MM.1S (cell line): ENCODE data around the gene ACSM5.
"Not testable (repeated sequence)": the region's sequence is repeated elsewhere in the genome, so short reads cannot be mapped to it uniquely, and the experiment has no call there.

Experiments used
- DNase-seq: peaks from one replicate; pipeline ENCODE4 v3.0.0-alpha.2; 2015
- H2AFZ ChIP-seq: fragments of 300-600 bp; sonication (generic); 2 replicates; pipeline ENCODE4 v1.6.0; 2016; ENCODE audit warnings: antibody characterized with exemption, low read length
- H3F3A ChIP-seq: fragments of 300-600 bp; sonication (generic); 2 replicates; pipeline ENCODE4 v1.6.1; 2016; ENCODE audit warnings: mild to moderate bottlenecking, antibody characterized with exemption, low read length, moderate library complexity, mixed read lengths; ENCODE audit not compliant: insufficient read depth
- H3K27ac ChIP-seq: fragments of 300-600 bp; sonication (generic); 2 replicates; pipeline ENCODE4 v1.5.1; 2016; ENCODE audit warnings: mild to moderate bottlenecking, low read length
- H3K27me3 ChIP-seq: fragments of 300-600 bp; sonication (generic); replicated peaks from 2 replicates; pipeline ENCODE4 v1.6.0; 2016; ENCODE audit warnings: low read length; ENCODE audit not compliant: insufficient read depth
- H3K36me3 ChIP-seq: fragments of 300-600 bp; sonication (generic); replicated peaks from 2 replicates; pipeline ENCODE4 v1.6.1; 2016; ENCODE audit warnings: mild to moderate bottlenecking, low read length, mixed read lengths; ENCODE audit not compliant: insufficient read depth
- H3K4me1 ChIP-seq: fragments of 300-600 bp; sonication (generic); 2 replicates; pipeline ENCODE4 v1.6.1; 2016; ENCODE audit warnings: low read length, mixed read lengths
- H3K4me2 ChIP-seq: fragments of 300-600 bp; sonication (generic); 2 replicates; pipeline ENCODE4 v1.6.0; 2016; ENCODE audit warnings: low read depth, low read length
- H3K4me3 ChIP-seq: fragments of 300-600 bp; sonication (generic); 2 replicates; pipeline ENCODE4 v1.5.1; 2016; ENCODE audit warnings: low read length, mixed read lengths
- H3K79me2 ChIP-seq: fragments of 300-600 bp; sonication (generic); 2 replicates; pipeline ENCODE4 v1.6.1; 2016; ENCODE audit warnings: mixed run types, low read length, mixed read lengths
- H3K9ac ChIP-seq: fragments of 300-600 bp; sonication (generic); 2 replicates; pipeline ENCODE4 v1.6.1; 2016; ENCODE audit warnings: low read length, mixed read lengths
- H3K9me2 ChIP-seq: fragments of 300-600 bp; sonication (generic); replicated peaks from 2 replicates; pipeline ENCODE4 v1.6.1; 2016; ENCODE audit warnings: mild to moderate bottlenecking, low read length, mixed read lengths; ENCODE audit not compliant: insufficient read depth
- H3K9me3 ChIP-seq: fragments of 300-600 bp; sonication (generic); replicated peaks from 2 replicates; pipeline ENCODE4 v1.6.1; 2016; ENCODE audit warnings: mild to moderate bottlenecking, low read length, mixed read lengths; ENCODE audit not compliant: insufficient read depth
- H4K20me1 ChIP-seq: fragments of 300-600 bp; sonication (generic); 2 replicates; pipeline ENCODE4 v1.6.1; 2016; ENCODE audit warnings: mild to moderate bottlenecking, low read length, moderate library complexity, mixed read lengths; ENCODE audit not compliant: insufficient read depth

The ACSM5 gene

DNA sequence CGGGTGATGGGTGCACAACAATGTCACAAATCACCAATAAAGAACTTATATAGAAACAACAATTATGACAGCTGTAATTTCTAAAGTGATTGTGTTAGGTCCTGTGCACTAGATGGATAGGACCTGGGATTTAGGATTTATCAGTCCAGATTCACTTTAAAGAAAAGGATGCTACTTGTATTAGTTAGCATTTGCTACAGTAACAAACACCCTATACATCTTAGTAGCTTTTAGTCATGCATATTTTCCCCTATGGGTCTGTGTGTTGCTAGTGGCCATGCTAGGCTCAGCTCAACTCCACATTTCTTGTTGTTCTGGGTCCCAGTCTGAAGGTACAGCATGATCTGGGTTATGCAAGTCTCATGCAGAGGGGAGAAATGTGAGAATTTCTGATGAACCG lies 49.9 kb downstream of the ACSM5 start:
- H3K79me2 ChIP-seq, H3K9me2 ChIP-seq, H3K9me3 ChIP-seq, H3K36me3 ChIP-seq, H3K4me1 ChIP-seq, H2AFZ ChIP-seq, H3K27me3 ChIP-seq, H4K20me1 ChIP-seq, H3K27ac ChIP-seq, DNase-seq, H3F3A ChIP-seq, H3K4me3 ChIP-seq, H3K9ac ChIP-seq, H3K4me2 ChIP-seq: not testable (repeated sequence)

DNA sequence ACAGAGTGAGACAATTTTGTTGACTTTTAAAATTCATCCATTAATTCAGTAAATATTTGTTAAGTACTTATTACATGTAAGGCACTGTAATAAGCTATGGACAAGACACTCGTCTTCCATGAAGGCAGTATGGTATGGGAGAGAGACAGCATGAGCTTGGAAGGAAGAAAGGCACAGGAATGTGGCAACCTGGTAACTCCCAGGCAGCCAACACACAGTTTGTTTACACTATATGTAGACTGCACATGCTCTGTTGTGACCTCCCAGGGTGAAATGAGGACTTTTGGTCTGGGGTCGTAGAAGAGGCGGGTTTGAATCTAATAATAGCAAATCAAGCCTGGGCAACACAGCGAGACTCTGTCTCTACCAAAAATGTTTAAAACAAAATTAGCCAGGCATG lies 51.0 kb downstream of the ACSM5 start:
- not testable (repeated sequence) for DNase-seq, H3K9me2 ChIP-seq, H3F3A ChIP-seq, H3K79me2 ChIP-seq, H3K4me3 ChIP-seq, H3K9ac ChIP-seq, H4K20me1 ChIP-seq, H3K9me3 ChIP-seq, H3K27ac ChIP-seq, H3K4me1 ChIP-seq, H3K27me3 ChIP-seq, H3K4me2 ChIP-seq, H2AFZ ChIP-seq, H3K36me3 ChIP-seq

DNA sequence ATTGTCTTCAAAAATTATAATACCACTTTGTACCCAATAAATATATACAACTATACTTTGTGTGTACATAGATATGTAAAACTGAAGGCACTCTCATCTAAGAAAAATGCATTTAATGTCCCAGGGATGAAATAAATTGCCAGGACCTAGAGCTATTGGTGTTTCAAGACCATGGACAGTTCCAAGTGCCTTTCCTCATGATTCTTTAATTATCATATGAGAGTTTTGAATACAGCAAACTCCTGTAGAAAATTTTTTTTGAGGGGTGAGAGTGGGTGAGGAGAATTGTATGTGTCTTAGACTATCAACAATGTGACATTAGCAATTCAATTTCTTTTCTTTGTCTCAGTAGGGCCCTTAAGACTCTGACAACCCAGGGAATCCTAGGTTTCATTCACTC lies 59.6 kb downstream of the ACSM5 start:
- not testable (repeated sequence) for H3K27me3 ChIP-seq, H3K9me2 ChIP-seq, H2AFZ ChIP-seq, H3K9ac ChIP-seq, H3K4me1 ChIP-seq, DNase-seq, H3F3A ChIP-seq, H4K20me1 ChIP-seq, H3K36me3 ChIP-seq, H3K4me3 ChIP-seq, H3K4me2 ChIP-seq, H3K79me2 ChIP-seq, H3K27ac ChIP-seq, H3K9me3 ChIP-seq

DNA sequence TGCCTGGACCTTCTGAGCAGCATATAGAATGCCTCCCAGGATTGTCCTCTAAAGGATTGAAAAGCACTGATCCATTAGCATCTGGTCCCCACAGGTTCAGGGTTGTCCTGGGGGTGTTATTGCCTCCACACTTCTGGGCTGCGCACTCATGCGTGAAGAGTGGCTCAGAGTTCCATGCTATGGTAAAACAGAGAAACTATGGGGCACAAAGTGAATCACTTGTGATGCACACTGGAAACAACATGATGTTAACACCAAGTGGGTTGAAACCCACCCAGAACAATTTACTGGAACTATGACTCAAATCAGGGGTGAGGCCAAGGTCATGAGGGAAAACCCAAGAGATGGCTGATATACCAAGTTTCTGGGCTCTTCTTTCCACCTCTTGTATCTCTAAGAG lies 60.6 kb downstream of the ACSM5 start:
- not testable (repeated sequence) for H3F3A ChIP-seq, H3K4me3 ChIP-seq, DNase-seq

DNA sequence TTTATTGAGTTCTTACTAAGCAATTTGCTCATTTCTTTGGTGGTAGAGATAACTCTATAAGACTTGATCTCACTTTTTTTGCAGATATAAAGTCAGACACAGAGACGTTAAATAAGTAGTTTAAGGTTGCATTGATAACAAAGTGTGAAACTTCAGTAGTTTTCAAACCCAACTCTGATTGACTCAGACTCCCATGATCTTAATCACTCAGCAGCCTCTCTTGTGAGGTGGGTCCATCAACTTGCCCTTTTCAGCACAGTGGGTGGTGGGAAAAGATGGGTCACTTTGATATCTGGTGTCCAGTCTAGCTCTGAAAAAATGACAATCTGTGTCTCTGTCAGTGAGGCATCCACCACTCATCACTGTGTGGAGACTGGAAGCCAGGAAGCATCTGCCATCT lies 61.4 kb downstream of the ACSM5 start:
- H3K4me2 ChIP-seq, H3K27ac ChIP-seq, H3K9me3 ChIP-seq, H3K9me2 ChIP-seq, H3K4me1 ChIP-seq, H3K27me3 ChIP-seq, H4K20me1 ChIP-seq, H3K9ac ChIP-seq, H2AFZ ChIP-seq, DNase-seq, H3K4me3 ChIP-seq, H3K36me3 ChIP-seq, H3F3A ChIP-seq, H3K79me2 ChIP-seq: not testable (repeated sequence)

More for the DNA sequence above, 60.6 kb downstream of the ACSM5 start:
- not testable (repeated sequence) for H3K9me2 ChIP-seq, H3K9me3 ChIP-seq, H3K27ac ChIP-seq, H3K4me2 ChIP-seq, H3K79me2 ChIP-seq, H2AFZ ChIP-seq, H3K4me1 ChIP-seq, H3K27me3 ChIP-seq, H4K20me1 ChIP-seq, H3K9ac ChIP-seq, H3K36me3 ChIP-seq

DNA sequence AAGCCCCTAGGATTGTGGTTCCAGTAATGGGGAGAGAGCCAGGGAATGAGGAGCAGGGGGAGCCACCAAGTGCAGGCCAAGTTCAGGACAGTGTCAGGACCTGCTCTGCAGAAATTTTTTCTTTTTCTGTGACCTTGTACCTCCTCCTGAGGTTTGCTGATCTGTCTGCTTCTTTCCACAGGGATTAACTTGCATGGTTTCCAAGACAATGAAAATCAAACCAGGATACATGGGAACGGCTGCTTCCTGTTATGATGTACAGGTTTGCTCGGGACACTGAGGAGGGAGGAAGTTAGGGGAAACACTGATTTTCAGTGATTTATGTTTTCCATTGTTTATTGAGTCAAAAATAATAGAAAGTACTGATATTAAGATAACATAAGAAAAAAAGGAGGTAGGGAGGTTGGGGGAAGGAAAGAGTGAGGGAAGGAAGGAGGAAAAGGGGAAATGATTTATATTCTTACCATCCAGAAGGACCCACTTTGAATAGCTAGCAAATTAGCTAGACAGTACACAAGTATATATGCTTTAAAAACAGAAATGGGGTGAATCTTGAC lies 67.9 kb downstream of the ACSM5 start:
- not testable (repeated sequence) for H3K9me3 ChIP-seq, H3K79me2 ChIP-seq, H3K4me1 ChIP-seq, H3K4me3 ChIP-seq, H3K36me3 ChIP-seq, H3K9ac ChIP-seq, H3K9me2 ChIP-seq, H3K4me2 ChIP-seq, H3F3A ChIP-seq, H3K27ac ChIP-seq, H4K20me1 ChIP-seq, DNase-seq, H2AFZ ChIP-seq, H3K27me3 ChIP-seq

DNA sequence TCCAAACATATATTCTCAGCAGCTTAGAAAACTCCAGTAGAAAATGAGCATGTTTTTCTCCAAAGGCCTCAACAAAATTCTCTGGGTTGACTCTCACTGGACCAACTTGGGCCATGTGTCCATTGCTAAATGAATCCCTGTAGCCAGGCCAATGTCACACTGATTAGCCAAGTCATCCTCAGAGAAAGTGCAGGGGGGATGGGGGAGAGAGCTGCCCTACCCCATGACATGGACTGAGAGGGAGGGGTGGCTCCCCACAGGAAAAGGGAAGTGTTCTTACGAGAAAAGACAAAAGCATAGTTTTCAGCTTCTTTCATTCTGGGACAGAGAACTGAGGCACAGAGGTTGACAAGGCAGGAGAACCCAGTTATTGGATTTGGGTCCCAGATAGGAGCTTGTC lies 74.7 kb downstream of the ACSM5 start:
- not testable (repeated sequence) for H3K36me3 ChIP-seq, H3K79me2 ChIP-seq, H3K9me3 ChIP-seq, H3K9ac ChIP-seq, H3F3A ChIP-seq, H3K4me1 ChIP-seq, H3K4me3 ChIP-seq, H3K27me3 ChIP-seq, H3K9me2 ChIP-seq, H3K4me2 ChIP-seq, H3K27ac ChIP-seq, H2AFZ ChIP-seq, DNase-seq, H4K20me1 ChIP-seq
